CD4-positive, alpha-beta T cell (primary cell): ENCODE data around the gene CFAP57. TPM values are rescaled to one million over a fixed set of nuclear protein-coding genes. Genes with fewer than 3 reads are reported as not detected.
A peak's percentile ranks its signal among the peaks of the same experiment; 100 is the strongest.

Source experiments
- ATAC-seq: fragments of 200-7000 bp; cut with Tn5 transposase; one replicate; pipeline ENCODE4 v1.10.0; 2022; ENCODE audit warnings: mild to moderate bottlenecking; ENCODE audit not compliant: poor library complexity
- CTCF ChIA-PET: fragments of 350-600 bp; sonication (Branson Sonifier 250); formaldehyde crosslinking; loops from one replicate; lab custom pipeline; 2021; ENCODE audit warnings: antibody characterized with exemption, inconsistent platforms; lab: Charles Lee
- POLR2A ChIA-PET: fragments of 350-600 bp; sonication (Branson Sonifier 250); formaldehyde crosslinking; loops from one replicate; lab custom pipeline; 2021; ENCODE audit warnings: antibody characterized with exemption, inconsistent platforms; lab: Charles Lee
- DNase-seq, 14 experiments: peaks; one replicate each; pipeline ENCODE4 v3.0.0-alpha.2; 2013 to 2020; ENCODE audit warnings: mixed read lengths in 2 of 14
- H3K27ac ChIP-seq, 2 donors: one replicate each; pipeline versions ENCODE4 v1.5.1 to v1.7.0; 2013; ENCODE audit warnings: low read length in 2 of 2, low read depth in 1 of 2, mild to moderate bottlenecking in 1 of 2
- H3K27me3 ChIP-seq, 2 experiments: 1 replicate in 1 of 2; 2 replicates in 1 of 2; pipeline versions ENCODE4 v1.6.1 to v1.7.0; 2013; ENCODE audit warnings: low read length in 2 of 2, control low read depth in 1 of 2, mild to moderate bottlenecking in 1 of 2, moderate library complexity in 1 of 2; ENCODE audit not compliant: insufficient read depth in 2 of 2, control insufficient read depth in 1 of 2
- H3K36me3 ChIP-seq: one replicate; pipeline ENCODE4 v1.6.1; 2013; ENCODE audit warnings: low read length, control low read depth; ENCODE audit not compliant: insufficient read depth
- H3K4me1 ChIP-seq: one replicate; pipeline ENCODE4 v1.6.1; 2013; ENCODE audit warnings: low read length, control low read depth; ENCODE audit not compliant: insufficient read depth
- H3K4me3 ChIP-seq: one replicate; pipeline ENCODE4 v1.5.1; 2013; ENCODE audit warnings: mild to moderate bottlenecking, low read length, moderate library complexity
- H3K9me3 ChIP-seq, 2 experiments: 1 replicate in 1 of 2; 2 replicates in 1 of 2; pipeline versions ENCODE4 v1.6.1 to v1.7.0; 2013; ENCODE audit warnings: low read length in 2 of 2, mild to moderate bottlenecking in 2 of 2, control low read depth in 1 of 2, moderate library complexity in 1 of 2; ENCODE audit not compliant: control insufficient read depth in 1 of 2, insufficient read depth in 1 of 2
- H3K27ac Mint-ChIP-seq: one replicate; pipeline ENCODE4 v1.8.0; 2020; ENCODE audit warnings: mixed read lengths
- H3K27me3 Mint-ChIP-seq: one replicate; pipeline ENCODE4 v1.8.0; 2021; ENCODE audit warnings: mixed read lengths
- H3K36me3 Mint-ChIP-seq: one replicate; pipeline ENCODE4 v1.8.0; 2021; ENCODE audit warnings: low read depth, mixed read lengths
- H3K4me1 Mint-ChIP-seq: one replicate; pipeline ENCODE4 v1.8.0; 2021; ENCODE audit warnings: low read depth, mixed read lengths
- H3K4me3 Mint-ChIP-seq: one replicate; pipeline ENCODE4 v1.8.0; 2020; ENCODE audit warnings: mild to moderate bottlenecking, mixed read lengths
- H3K9me3 Mint-ChIP-seq: one replicate; pipeline ENCODE4 v1.8.0; 2020; ENCODE audit warnings: mixed read lengths
- CTCF ChIP-seq: fragments of 200-600 bp; IDR thresholded peaks from one replicate; pipeline ENCODE4 v1.8.0; 2022; ENCODE audit warnings: antibody characterized with exemption, mild to moderate bottlenecking
- intact Hi-C, 2 experiments: fragments of 100-400 bp; cut with DNase I in 1 of 2; cut with micrococcal nuclease in 1 of 2; formaldehyde crosslinking; loops; one replicate each; pipeline versions ENCODE4 v1.15.1 to v1.9.0; 2023 to 2025; cut with DNase I, micrococcal nuclease
- total RNA-seq, 174 experiments: library from RNA in 2 of 174; stranded (reverse) in 2 of 174; gene quantifications; one replicate each; pipeline ENCODE4 v1.2.3 and lab custom pipeline; 2021 to 2026

Gene CFAP57
- total RNA-seq, 2 experiments from 2014 or later, result not detected

- ATAC-seq, result peak; percentile 93
- Mint-ChIP-seq H3K9me3 (no peaks in the 10 kb centered on the region), H3K4me1 (peaks cover 33% of the 10 kb centered on the region), H3K27ac (peak overlapping the region; percentile 82), H3K4me3 (peak overlapping the region; percentile 96), H3K36me3 (peaks cover 47% of the 10 kb centered on the region), H3K27me3 (peaks cover 22% of the 10 kb centered on the region)
- peaks cover 28% of the 10 kb centered on the region for H3K36me3 ChIP-seq
- intact Hi-C loops, result loop anchor here in 1 of 2 experiments (2.0 to 10.0 kb wide), 14 partner anchors 185 to 1808 kb away; partner anchors contain the start of genes ATP6V0B, B4GALT2, C1orf50 and CDC20
- no peaks in the 10 kb centered on the region for H3K9me3 ChIP-seq
- peak overlapping the region; percentile 93 for H3K4me3 ChIP-seq
- DNase-seq, result peak in 13 of 14 experiments; percentile 75 to 96 (median 84)
- ChIA-PET CTCF (no interaction called here), POLR2A (interaction anchor here (1.0 to 1.2 kb wide), 5 partner anchors 196 to 709 kb away, joined by 3 to 8 read pairs (median 4); partner anchors contain the start of genes CCDC30, ELOVL1, HYI and KDM4A)
- peaks cover 12 to 20% of the 10 kb centered on the region in 2 experiments for H3K27me3 ChIP-seq
- peak overlapping the region in 1 of 2 donors; percentile 69 for H3K27ac ChIP-seq
- peaks cover 14% of the 10 kb centered on the region for H3K4me1 ChIP-seq
- TF ChIP-seq CTCF, result no peak
These were observed 420 bp downstream of the CFAP57 start for GRCh38 chr1:43172527-43172972.

GRCh38 chr1:43174873-43175272, 2.7 kb downstream of the CFAP57 start:
- H3K27ac Mint-ChIP-seq, result no peak overlapping the region
- Histone ChIP-seq H3K27ac (no peak overlapping the region), H3K36me3 (peaks cover 5% of the 10 kb centered on the region), H3K27me3 (peaks cover 15 to 21% of the 10 kb centered on the region in 2 experiments), H3K9me3 (no peaks in the 10 kb centered on the region), H3K4me1 (peaks cover 14% of the 10 kb centered on the region), H3K4me3 (no peak overlapping the region)
- no peak for TF ChIP-seq CTCF
- POLR2A ChIA-PET, result no interaction called here
- CTCF ChIA-PET, result no interaction called here
- H3K27me3 Mint-ChIP-seq, result peaks cover 25% of the 10 kb centered on the region
- peaks cover 33% of the 10 kb centered on the region for H3K4me1 Mint-ChIP-seq
- ATAC-seq (no peak), DNase-seq (no peak)
- intact Hi-C loops, result loop anchor here in 1 of 2 experiments (5.0 to 10.0 kb wide), 12 partner anchors 182 to 1810 kb away; partner anchors contain the start of genes ATP6V0B, B4GALT2, C1orf50 and CDC20
- H3K4me3 Mint-ChIP-seq, result no peak overlapping the region
- H3K9me3 Mint-ChIP-seq, result no peaks in the 10 kb centered on the region
- H3K36me3 Mint-ChIP-seq, result peaks cover 24% of the 10 kb centered on the region

GRCh38 chr1:43177691-43178090, 5.6 kb downstream of the CFAP57 start:
- peaks cover 7% of the 10 kb centered on the region for H3K4me1 Mint-ChIP-seq
- H3K9me3 Mint-ChIP-seq, result no peaks in the 10 kb centered on the region
- no peak for ATAC-seq
- no peak overlapping the region for H3K4me3 Mint-ChIP-seq
- Histone ChIP-seq H3K4me1 (peaks cover 1% of the 10 kb centered on the region), H3K4me3 (no peak overlapping the region), H3K27me3 (peaks cover 15 to 21% of the 10 kb centered on the region in 2 experiments), H3K9me3 (no peaks in the 10 kb centered on the region), H3K27ac (no peak overlapping the region), H3K36me3 (no peaks in the 10 kb centered on the region)
- no peak for TF ChIP-seq CTCF
- intact Hi-C loops, result loop anchor here in 1 of 2 experiments (10.0 kb wide), 3 partner anchors 797 to 1813 kb away; partner anchors contain the start of genes ATP6V0B, B4GALT2, DPH2 and ERI3
- ChIA-PET POLR2A (no interaction called here), CTCF (no interaction called here)
- peaks cover 25% of the 10 kb centered on the region for H3K27me3 Mint-ChIP-seq
- no peaks in the 10 kb centered on the region for H3K36me3 Mint-ChIP-seq
- H3K27ac Mint-ChIP-seq, result no peak overlapping the region
- no peak for DNase-seq
